Choroid plexus epithelial cell (primary cell): ENCODE results near the gene TAF1.
"Not testable (repeated sequence)": the region's sequence is repeated elsewhere in the genome, so short reads cannot be mapped to it uniquely, and the experiment has no call there.

Source experiments
- DNase-seq: peaks from one replicate; pipeline ENCODE4 v3.0.0-alpha.2; 2010; ENCODE audit warnings: low read depth
- H3K4me3 ChIP-seq: 2 replicates; pipeline ENCODE4 v1.5.1; 2011; ENCODE audit warnings: low read depth, mild to moderate bottlenecking, control low read depth, low read length, moderate library complexity
- TF ChIP-seq, protein P1 (sequence below): conservative IDR thresholded peaks from 2 replicates; pipeline ENCODE4 v1.5.1; 2011; ENCODE audit warnings: low read depth, mild to moderate bottlenecking, control low read depth, inconsistent platforms, low read length, moderate library complexity

TAF1 gene

DNA sequence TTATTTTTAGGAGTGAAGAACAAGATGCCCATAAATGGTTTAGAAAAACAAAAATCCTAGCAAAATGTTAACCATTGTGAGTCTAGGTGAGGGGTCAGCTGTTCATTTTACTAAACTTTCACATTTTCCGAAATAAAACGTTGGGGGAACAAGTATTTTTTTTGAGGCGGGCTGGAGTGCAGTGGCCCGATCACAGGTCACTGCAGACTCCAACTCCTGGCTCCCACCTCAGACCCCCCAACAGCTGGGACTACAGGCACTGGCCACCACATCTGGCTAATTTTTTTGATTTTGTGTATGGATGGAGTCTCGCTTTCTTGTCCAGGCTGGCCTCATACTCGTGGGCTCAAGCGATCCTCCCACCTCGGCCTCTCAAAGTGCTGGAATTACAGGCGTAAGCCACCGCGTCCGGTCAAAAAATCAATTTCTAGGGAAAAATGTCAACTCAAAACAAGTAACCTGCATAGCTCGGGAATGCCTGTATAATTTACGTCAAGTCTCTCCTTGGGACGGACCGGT, 742 bp upstream of the TAF1 start:
- TF ChIP-seq, protein P1, sequence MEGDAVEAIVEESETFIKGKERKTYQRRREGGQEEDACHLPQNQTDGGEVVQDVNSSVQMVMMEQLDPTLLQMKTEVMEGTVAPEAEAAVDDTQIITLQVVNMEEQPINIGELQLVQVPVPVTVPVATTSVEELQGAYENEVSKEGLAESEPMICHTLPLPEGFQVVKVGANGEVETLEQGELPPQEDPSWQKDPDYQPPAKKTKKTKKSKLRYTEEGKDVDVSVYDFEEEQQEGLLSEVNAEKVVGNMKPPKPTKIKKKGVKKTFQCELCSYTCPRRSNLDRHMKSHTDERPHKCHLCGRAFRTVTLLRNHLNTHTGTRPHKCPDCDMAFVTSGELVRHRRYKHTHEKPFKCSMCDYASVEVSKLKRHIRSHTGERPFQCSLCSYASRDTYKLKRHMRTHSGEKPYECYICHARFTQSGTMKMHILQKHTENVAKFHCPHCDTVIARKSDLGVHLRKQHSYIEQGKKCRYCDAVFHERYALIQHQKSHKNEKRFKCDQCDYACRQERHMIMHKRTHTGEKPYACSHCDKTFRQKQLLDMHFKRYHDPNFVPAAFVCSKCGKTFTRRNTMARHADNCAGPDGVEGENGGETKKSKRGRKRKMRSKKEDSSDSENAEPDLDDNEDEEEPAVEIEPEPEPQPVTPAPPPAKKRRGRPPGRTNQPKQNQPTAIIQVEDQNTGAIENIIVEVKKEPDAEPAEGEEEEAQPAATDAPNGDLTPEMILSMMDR: no peak
- DNase-seq: no peak

GRCh38 chrX:71366674-71367256, 608 bp downstream of the TAF1 start:
- TF ChIP-seq, protein P1: no peak
- peak; percentile 30 for DNase-seq
- peak overlapping the region; percentile 75 for H3K4me3 ChIP-seq

More for the DNA sequence above, 742 bp upstream of the TAF1 start:
- H3K4me3 ChIP-seq: peak overlapping the region; percentile 64

DNA sequence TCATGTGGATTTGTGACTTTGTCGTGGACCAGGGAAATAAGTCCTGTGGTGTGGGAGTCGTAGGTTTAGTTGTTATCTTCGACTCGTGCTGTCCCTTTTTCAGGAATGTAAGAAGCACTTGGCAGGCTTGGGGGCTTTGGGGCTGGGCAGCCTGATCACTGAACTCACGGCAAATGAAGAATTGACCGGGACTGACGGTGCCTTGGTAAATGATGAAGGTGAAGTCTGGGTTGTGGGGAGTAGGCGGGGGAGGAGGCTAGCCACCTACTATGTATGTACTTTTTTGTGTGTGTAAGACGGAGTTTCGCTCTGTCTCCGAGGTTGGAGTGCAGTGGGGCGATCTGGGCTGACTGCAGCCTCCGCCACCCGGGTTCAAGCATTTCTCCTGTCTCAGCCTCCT, 1.2 kb downstream of the TAF1 start:
- peak overlapping the region; percentile 75 for H3K4me3 ChIP-seq
- TF ChIP-seq, protein P1: no peak
- DNase-seq: peak; percentile 3

- no peak overlapping the region for H3K4me3 ChIP-seq
- TF ChIP-seq, protein P1: no peak
- DNase-seq: no peak
Observed at GRCh38 chrX:71372388-71372787, 6.2 kb downstream of the TAF1 start.

DNA sequence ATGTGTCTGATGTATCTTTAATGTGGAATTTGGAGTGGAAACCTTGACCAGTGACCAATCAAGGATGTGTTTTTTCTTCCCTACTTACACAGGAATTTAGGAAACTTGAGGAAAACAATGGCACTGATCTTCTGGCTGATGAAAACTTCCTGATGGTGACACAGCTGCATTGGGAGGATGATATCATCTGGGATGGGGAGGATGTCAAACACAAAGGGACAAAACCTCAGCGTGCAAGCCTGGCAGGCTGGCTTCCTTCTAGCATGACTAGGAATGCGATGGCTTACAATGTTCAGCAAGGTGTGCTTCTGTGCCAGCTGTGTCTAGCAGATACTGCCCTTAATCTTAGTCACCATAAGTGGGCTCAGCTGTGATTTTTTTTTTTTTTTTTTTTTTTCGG, 12.6 kb downstream of the TAF1 start:
- no peak for DNase-seq
- TF ChIP-seq, protein P1: no peak
- no peak overlapping the region for H3K4me3 ChIP-seq

- not testable (repeated sequence) for H3K4me3 ChIP-seq, DNase-seq
Observed at GRCh38 chrX:71391725-71392124, 25.6 kb downstream of the TAF1 start.

DNA sequence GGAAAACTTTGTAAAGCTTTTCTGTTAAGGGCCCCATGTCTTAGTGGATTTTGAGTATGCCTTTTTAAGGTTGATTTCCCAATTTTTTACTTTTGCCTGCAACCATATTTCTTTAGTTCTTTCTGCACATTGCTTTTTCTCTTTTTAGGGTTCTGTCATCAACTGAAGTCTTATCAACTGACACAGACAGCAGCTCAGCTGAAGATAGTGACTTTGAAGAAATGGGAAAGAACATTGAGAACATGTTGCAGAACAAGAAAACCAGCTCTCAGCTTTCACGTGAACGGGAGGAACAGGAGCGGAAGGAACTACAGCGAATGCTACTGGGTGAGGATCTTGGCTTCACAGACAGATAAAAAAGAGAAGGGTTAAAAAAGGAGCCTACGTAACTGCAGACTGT, 27.8 kb downstream of the TAF1 start:
- DNase-seq: no peak
- TF ChIP-seq, protein P1: no peak
- no peak overlapping the region for H3K4me3 ChIP-seq
